Fibroblast of lung (primary cell): ENCODE results near the gene FLVCR1.

Experiments used
- CTCF ChIP-seq, 2 donors: IDR thresholded peaks in 1 of 2; conservative IDR thresholded peaks in 1 of 2; 1 replicate in 1 of 2; 2 replicates in 1 of 2; pipeline ENCODE4 v1.5.1; 2011 to 2012; ENCODE audit warnings: low read length in 2 of 2, control low read depth in 1 of 2, inconsistent platforms in 1 of 2, low read depth in 1 of 2, mild to moderate bottlenecking in 1 of 2
- EZH2 ChIP-seq: IDR thresholded peaks from 2 replicates; pipeline ENCODE4 v1.5.1; 2012; ENCODE audit warnings: low read length, control low read depth, mild to moderate bottlenecking; ENCODE audit errors: missing control alignments

- TF ChIP-seq CTCF (conservative IDR thresholded peaks at IDR 0.05 in 1 of 2, IDR thresholded peaks at IDR 0.05 in 1 of 2; ENCODE audit: low read depth in 1 of 2, low read length in 2 of 2) = no peak
- no peak for TF ChIP-seq EZH2
Measured at GRCh38 chr1:212878418-212878817, 20.3 kb downstream of the FLVCR1 start.
